H9 (cell line): ENCODE results near the gene IGF1R. TPM values are rescaled to one million over a fixed set of nuclear protein-coding genes. Genes with fewer than 3 reads are reported as not detected.

ENCODE experiments used
- DNase-seq: peaks from one replicate; pipeline ENCODE4 v3.0.0-alpha.2; 2017
- H2AFZ ChIP-seq: one replicate; pipeline ENCODE4 v1.6.1; 2013; ENCODE audit warnings: mild to moderate bottlenecking, low read length, control low read depth, moderate library complexity
- H2AK5ac ChIP-seq: 2 replicates; pipeline ENCODE4 v1.6.1; 2013; ENCODE audit warnings: low read length, control low read depth, mixed read lengths; ENCODE audit not compliant: insufficient read length
- H2BK120ac ChIP-seq: one replicate; pipeline ENCODE4 v1.6.1; 2013; ENCODE audit warnings: low read depth, mild to moderate bottlenecking, low read length, control low read depth, inconsistent platforms; ENCODE audit not compliant: poor library complexity, severe bottlenecking
- H2BK12ac ChIP-seq: 2 replicates; pipeline ENCODE4 v1.6.1; 2013; ENCODE audit warnings: low read length, control low read depth, mixed read lengths, low read depth; ENCODE audit not compliant: insufficient read length
- H2BK15ac ChIP-seq: 2 replicates; pipeline ENCODE4 v1.6.1; 2013; ENCODE audit warnings: low read depth, low read length, control low read depth
- H2BK20ac ChIP-seq: one replicate; pipeline ENCODE4 v1.6.1; 2013; ENCODE audit warnings: low read depth, mild to moderate bottlenecking, low read length, control low read depth, inconsistent platforms; ENCODE audit not compliant: poor library complexity, severe bottlenecking
- H2BK5ac ChIP-seq: 2 replicates; pipeline ENCODE4 v1.6.1; 2013; ENCODE audit warnings: low read length, control low read depth, mixed read lengths; ENCODE audit not compliant: insufficient read length
- H3K14ac ChIP-seq: 2 replicates; pipeline ENCODE4 v1.6.1; 2013; ENCODE audit warnings: low read length, control low read depth; ENCODE audit not compliant: insufficient read depth
- H3K18ac ChIP-seq: 2 replicates; pipeline ENCODE4 v1.6.1; 2013; ENCODE audit warnings: low read depth, mild to moderate bottlenecking, mixed read lengths, low read length, control low read depth; ENCODE audit not compliant: insufficient read length
- H3K23ac ChIP-seq: 2 replicates; pipeline ENCODE4 v1.6.1; 2013; ENCODE audit warnings: low read length, control low read depth, mixed read lengths, low read depth; ENCODE audit not compliant: insufficient read length
- H3K23me2 ChIP-seq: 2 replicates; pipeline ENCODE4 v1.6.1; 2013; ENCODE audit warnings: low read depth, mild to moderate bottlenecking, mixed read lengths, low read length, control low read depth; ENCODE audit not compliant: insufficient read length, poor library complexity, severe bottlenecking
- H3K27ac ChIP-seq: 2 replicates; pipeline ENCODE4 v1.5.1; 2013; ENCODE audit warnings: low read length, control low read depth, mixed read lengths, low read depth; ENCODE audit not compliant: insufficient read length
- H3K27me3 ChIP-seq: 2 replicates; pipeline ENCODE4 v1.6.1; 2013; ENCODE audit warnings: low read length, control low read depth, inconsistent platforms; ENCODE audit not compliant: insufficient read depth
- H3K4ac ChIP-seq: 2 replicates; pipeline ENCODE4 v1.6.1; 2013; ENCODE audit warnings: low read depth, mild to moderate bottlenecking, control low read depth, inconsistent platforms, low read length, moderate library complexity
- H3K4me1 ChIP-seq: 2 replicates; pipeline ENCODE4 v1.6.1; 2013; ENCODE audit warnings: low read length, control low read depth, inconsistent platforms; ENCODE audit not compliant: insufficient read depth
- H3K4me2 ChIP-seq: 2 replicates; pipeline ENCODE4 v1.6.1; 2013; ENCODE audit warnings: low read length, control low read depth, mixed read lengths; ENCODE audit not compliant: insufficient read length, insufficient read depth
- H3K56ac ChIP-seq: 2 replicates; pipeline ENCODE4 v1.6.1; 2013; ENCODE audit warnings: low read depth, mild to moderate bottlenecking, mixed read lengths, low read length, control low read depth; ENCODE audit not compliant: insufficient read length
- H3K79me1 ChIP-seq: 2 replicates; pipeline ENCODE4 v1.6.1; 2013; ENCODE audit warnings: low read depth, mild to moderate bottlenecking, moderate library complexity, low read length, control low read depth, inconsistent platforms; ENCODE audit not compliant: insufficient read depth, poor library complexity, severe bottlenecking
- H3K79me2 ChIP-seq: 2 replicates; pipeline ENCODE4 v1.6.1; 2013; ENCODE audit warnings: low read length, control low read depth, inconsistent platforms; ENCODE audit not compliant: insufficient read depth
- H3K9ac ChIP-seq: 2 replicates; pipeline ENCODE4 v1.6.1; 2013; ENCODE audit warnings: low read length, control low read depth, mixed read lengths; ENCODE audit not compliant: insufficient read length; ENCODE audit errors: extremely low read depth
- H3K9me3 ChIP-seq: one replicate; pipeline ENCODE4 v1.6.1; 2013; ENCODE audit warnings: low read depth, low read length, inconsistent platforms; ENCODE audit not compliant: control insufficient read depth
- H3T11ph ChIP-seq: one replicate; pipeline ENCODE4 v1.6.1; 2013; ENCODE audit warnings: mild to moderate bottlenecking, low read length, control low read depth, inconsistent platforms
- H4K20me1 ChIP-seq: one replicate; pipeline ENCODE4 v1.6.1; 2013; ENCODE audit not compliant: control insufficient read depth, insufficient read length, insufficient read depth
- H4K5ac ChIP-seq: 2 replicates; pipeline ENCODE4 v1.6.1; 2013; ENCODE audit warnings: low read depth, mild to moderate bottlenecking, mixed read lengths, low read length, control low read depth; ENCODE audit not compliant: insufficient read length
- H4K8ac ChIP-seq: replicated peaks from 2 replicates; pipeline ENCODE4 v1.6.1; 2013; ENCODE audit warnings: low read length, control low read depth, mixed read lengths, low read depth; ENCODE audit not compliant: insufficient read length
- H4K91ac ChIP-seq: 2 replicates; pipeline ENCODE4 v1.6.1; 2013; ENCODE audit warnings: low read depth, mild to moderate bottlenecking, moderate library complexity, mixed read lengths, low read length, control low read depth; ENCODE audit not compliant: insufficient read length
- H3K27ac Mint-ChIP-seq, 3 experiments: 2 replicates in 2 of 3; 3 replicates in 1 of 3; pipeline ENCODE4 v1.8.0; 2020 to 2021; ENCODE audit warnings: mixed read lengths in 3 of 3, mild to moderate bottlenecking in 1 of 3, moderate library complexity in 1 of 3
- H3K27me3 Mint-ChIP-seq: 2 replicates; pipeline ENCODE4 v1.8.0; 2021; ENCODE audit warnings: low read depth, mild to moderate bottlenecking, moderate library complexity, mixed read lengths
- H3K36me3 Mint-ChIP-seq, 3 experiments: 2 replicates in 2 of 3; 3 replicates in 1 of 3; pipeline ENCODE4 v1.8.0; 2020 to 2021; ENCODE audit warnings: low read depth in 3 of 3, mixed read lengths in 3 of 3; ENCODE audit not compliant: insufficient read depth in 1 of 3
- H3K4me1 Mint-ChIP-seq, 2 experiments: 2 replicates each; pipeline ENCODE4 v1.8.0; 2020; ENCODE audit warnings: mixed read lengths in 2 of 2
- H3K4me3 Mint-ChIP-seq, 2 experiments: 2 replicates in 1 of 2; 3 replicates in 1 of 2; pipeline ENCODE4 v1.8.0; 2020 to 2021; ENCODE audit warnings: mild to moderate bottlenecking in 2 of 2, mixed read lengths in 2 of 2, moderate library complexity in 1 of 2
- H3K9me3 Mint-ChIP-seq, 2 experiments: 2 replicates in 1 of 2; 3 replicates in 1 of 2; pipeline ENCODE4 v1.8.0; 2020; ENCODE audit warnings: mild to moderate bottlenecking in 2 of 2, mixed read lengths in 2 of 2, moderate library complexity in 1 of 2
- WGBS: extraction: QIAGEN DNeasy Blood & Tissue Kit; methylation state at CpG from one replicate; pipeline ENCODE4 v1.1.7; 2013; ENCODE audit warnings: missing lambda C conversion rate, low lambda C conversion rate, mixed read lengths; ENCODE audit not compliant: insufficient read length; ENCODE audit errors: extremely low coverage; 5-methylcytosine and 5-hydroxymethylcytosine counted together
- total RNA-seq: library from RNA; stranded (reverse); gene quantifications from 2 replicates; pipeline ENCODE4 v1.2.1, GENCODE V29; 2021
- TF ChIP-seq, protein P1 (sequence below): fragments of 200-600 bp; sonication (generic); conservative IDR thresholded peaks from 3 replicates; pipeline ENCODE4 v1.8.0; 2021; ENCODE audit warnings: antibody characterized with exemption, mild to moderate bottlenecking

IGF1R gene
- total RNA-seq, 1 experiment from 2014 or later: 70.0 TPM

DNA sequence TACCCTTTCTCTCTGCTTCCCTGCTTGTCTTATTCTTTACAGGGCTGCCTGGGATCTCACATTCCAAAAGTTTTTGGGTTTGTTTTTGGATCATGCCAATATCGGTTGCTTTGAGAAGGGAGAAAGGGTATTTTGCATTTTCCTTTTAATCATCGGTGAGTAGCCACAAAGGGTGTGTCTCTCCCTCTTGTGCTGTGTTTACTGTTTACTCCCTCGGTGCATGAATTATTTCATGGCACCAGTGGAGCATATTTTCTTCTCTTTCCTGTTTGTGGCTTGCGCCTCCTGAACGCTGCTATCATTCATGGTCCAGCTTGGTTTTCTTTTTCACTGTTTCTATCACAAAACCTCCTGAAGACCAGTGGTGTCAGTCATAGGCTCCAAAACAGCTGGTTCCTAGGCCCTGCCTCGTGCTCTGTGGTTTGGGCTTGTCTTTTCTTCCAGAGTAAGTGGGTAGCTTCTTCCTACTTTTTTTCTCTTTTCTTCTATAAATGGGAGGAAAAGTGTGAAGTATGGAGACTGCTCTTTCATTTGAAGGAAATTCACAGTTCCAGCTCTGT is 54.9 kb downstream of the IGF1R start:
- Histone ChIP-seq H3K23ac (no peak overlapping the region), H3K4me2 (no peak overlapping the region), H3K23me2 (no peaks in the 10 kb centered on the region), H2BK12ac (no peak overlapping the region), H4K20me1 (no peaks in the 10 kb centered on the region), H3K9me3 (no peaks in the 10 kb centered on the region), H3K56ac (no peak overlapping the region), H4K91ac (no peak overlapping the region), H3K14ac (no peak overlapping the region), H2BK15ac (no peak overlapping the region), H2AFZ (no peak overlapping the region), H3K9ac (no peak overlapping the region), H3K79me2 (peaks cover 75% of the 10 kb centered on the region; the same call in 1 of the 2 replicates), H3K27me3 (no peaks in the 10 kb centered on the region), H4K5ac (no peak overlapping the region), H3K4me1 (peaks cover 18% of the 10 kb centered on the region; the same call in 1 of the 2 replicates), H3T11ph (no peak overlapping the region), H2BK5ac (no peak overlapping the region), H3K27ac (no peak overlapping the region), H3K79me1 (peaks cover 5% of the 10 kb centered on the region), H2BK20ac (no peak overlapping the region), H2AK5ac (no peak overlapping the region), H4K8ac (no peak overlapping the region), H3K4ac (no peak overlapping the region), H2BK120ac (no peak overlapping the region), H3K18ac (no peak overlapping the region)
- Mint-ChIP-seq H3K4me3 (no peak overlapping the region), H3K9me3 (no peaks in the 10 kb centered on the region), H3K4me1 (peaks cover 42 to 43% of the 10 kb centered on the region in 2 experiments), H3K27me3 (no peaks in the 10 kb centered on the region), H3K27ac (peak overlapping the region in 2 of 3 experiments; percentile 2 to 8; a peak in 3 of 7 replicates), H3K36me3 (peaks cover 8 to 11% (median 10%) of the 10 kb centered on the region in 3 experiments)
- no CpG with 5 or more reads among the region's 6 CpGs for WGBS
- no peak for DNase-seq
- TF ChIP-seq, protein P1, sequence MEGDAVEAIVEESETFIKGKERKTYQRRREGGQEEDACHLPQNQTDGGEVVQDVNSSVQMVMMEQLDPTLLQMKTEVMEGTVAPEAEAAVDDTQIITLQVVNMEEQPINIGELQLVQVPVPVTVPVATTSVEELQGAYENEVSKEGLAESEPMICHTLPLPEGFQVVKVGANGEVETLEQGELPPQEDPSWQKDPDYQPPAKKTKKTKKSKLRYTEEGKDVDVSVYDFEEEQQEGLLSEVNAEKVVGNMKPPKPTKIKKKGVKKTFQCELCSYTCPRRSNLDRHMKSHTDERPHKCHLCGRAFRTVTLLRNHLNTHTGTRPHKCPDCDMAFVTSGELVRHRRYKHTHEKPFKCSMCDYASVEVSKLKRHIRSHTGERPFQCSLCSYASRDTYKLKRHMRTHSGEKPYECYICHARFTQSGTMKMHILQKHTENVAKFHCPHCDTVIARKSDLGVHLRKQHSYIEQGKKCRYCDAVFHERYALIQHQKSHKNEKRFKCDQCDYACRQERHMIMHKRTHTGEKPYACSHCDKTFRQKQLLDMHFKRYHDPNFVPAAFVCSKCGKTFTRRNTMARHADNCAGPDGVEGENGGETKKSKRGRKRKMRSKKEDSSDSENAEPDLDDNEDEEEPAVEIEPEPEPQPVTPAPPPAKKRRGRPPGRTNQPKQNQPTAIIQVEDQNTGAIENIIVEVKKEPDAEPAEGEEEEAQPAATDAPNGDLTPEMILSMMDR: no peak
